GM21367 (cell line): ENCODE measurements around the gene DDX41.
"Not testable (repeated sequence)": the region's sequence is repeated elsewhere in the genome, so short reads cannot be mapped to it uniquely, and the experiment has no call there.

Experiments
- ATAC-seq: cut with Tn5 transposase; IDR thresholded peaks from one replicate; pipeline ENCODE4 v1.9.1; 2021; ENCODE audit not compliant: unreplicated experiment

Gene DDX41

GRCh38 chr5:177537389-177538361, 20.9 kb upstream of the DDX41 start:
- ATAC-seq, result no peak

- no peak for ATAC-seq
These were observed 19.6 kb upstream of the DDX41 start for GRCh38 chr5:177536386-177536785.

- ATAC-seq, result no peak
These were observed 18.4 kb upstream of the DDX41 start for GRCh38 chr5:177535125-177535524.

- not testable (repeated sequence) for ATAC-seq
These were observed 17.7 kb upstream of the DDX41 start for GRCh38 chr5:177534433-177534832.

GRCh38 chr5:177531209-177531940, 14.6 kb upstream of the DDX41 start:
- ATAC-seq, result no peak

GRCh38 chr5:177530638-177531037, 13.9 kb upstream of the DDX41 start:
- no peak for ATAC-seq

GRCh38 chr5:177529247-177530203, 12.8 kb upstream of the DDX41 start:
- ATAC-seq, result no peak

- ATAC-seq, result no peak
These were observed 11.9 kb upstream of the DDX41 start for GRCh38 chr5:177528631-177529030.

GRCh38 chr5:177527595-177527994, 10.8 kb upstream of the DDX41 start:
- ATAC-seq, result no peak

- no peak for ATAC-seq
These were observed 10.0 kb upstream of the DDX41 start for GRCh38 chr5:177526791-177527190.

GRCh38 chr5:177526191-177526590, 9.4 kb upstream of the DDX41 start:
- ATAC-seq, result no peak

- ATAC-seq, result no peak
These were observed 8.3 kb upstream of the DDX41 start for GRCh38 chr5:177524941-177525655.

- ATAC-seq, result no peak
These were observed 7.8 kb upstream of the DDX41 start for GRCh38 chr5:177524539-177524900.

GRCh38 chr5:177523711-177524538, 7.2 kb upstream of the DDX41 start:
- no peak for ATAC-seq

GRCh38 chr5:177520916-177521513, 4.3 kb upstream of the DDX41 start:
- no peak for ATAC-seq

GRCh38 chr5:177520271-177520670, 3.5 kb upstream of the DDX41 start:
- no peak for ATAC-seq

GRCh38 chr5:177519463-177520235, 2.9 kb upstream of the DDX41 start:
- ATAC-seq, result no peak

GRCh38 chr5:177515580-177515979, 1.2 kb downstream of the DDX41 start:
- ATAC-seq, result no peak
